HL-60/S4 treated with retinoic acid at 250 ng/mL for 4 days and 3 days (cell line): Measurements from ENCODE around the gene C13orf46.

ENCODE experiments used
- in situ Hi-C: fragments of 300-500 bp; cut with MboI; formaldehyde crosslinking; loops from 2 replicates; pipeline ENCODE4 v1.7.0; 2022; ENCODE audit warnings: low sequenced_read_pairs

Gene C13orf46

DNA sequence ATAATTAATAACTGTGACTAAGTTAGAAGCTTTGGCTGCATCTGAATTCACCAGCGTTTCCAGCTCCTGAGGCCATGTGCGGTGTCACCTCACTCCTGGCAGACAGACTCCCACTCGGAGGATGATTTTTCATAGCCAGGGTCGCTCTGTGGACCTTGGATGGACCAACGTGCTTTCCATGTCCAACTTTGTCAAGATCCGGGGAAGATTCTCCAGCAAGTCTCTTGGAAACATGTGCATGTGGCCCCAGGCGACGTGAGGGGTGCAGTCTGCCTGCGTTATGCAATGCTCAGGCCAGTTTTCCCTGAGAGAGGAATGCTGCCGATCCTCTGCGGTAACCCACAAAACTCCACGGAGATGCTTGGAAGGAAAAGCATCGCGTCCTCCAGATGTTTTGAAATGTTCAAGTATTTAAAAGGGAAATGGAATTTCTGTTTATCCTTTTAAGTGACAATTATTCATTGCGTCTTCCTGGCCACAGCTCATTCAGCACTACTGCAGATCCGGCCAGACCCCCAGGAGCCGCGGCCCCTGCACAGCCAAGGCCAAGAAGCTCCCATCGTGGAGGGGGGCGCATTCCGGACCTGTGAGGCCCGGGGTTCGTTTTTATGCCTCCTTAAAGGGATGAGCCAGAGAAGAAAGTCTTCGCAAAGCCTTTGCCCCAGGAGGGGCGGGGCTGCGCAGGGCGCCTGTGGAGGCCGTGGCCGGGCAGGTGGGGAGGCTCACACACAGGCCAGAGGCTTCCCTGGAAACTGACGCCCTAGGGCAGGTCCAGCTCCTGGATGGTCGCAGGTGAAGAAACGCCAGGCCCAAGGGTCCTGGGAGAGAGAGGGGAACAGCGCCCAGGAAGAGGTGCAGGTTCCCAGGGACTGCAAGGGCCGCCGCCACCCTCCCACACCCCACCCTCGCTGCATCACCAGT lies 46.0 kb downstream of the C13orf46 start:
- in situ Hi-C loops: no loop called here

DNA sequence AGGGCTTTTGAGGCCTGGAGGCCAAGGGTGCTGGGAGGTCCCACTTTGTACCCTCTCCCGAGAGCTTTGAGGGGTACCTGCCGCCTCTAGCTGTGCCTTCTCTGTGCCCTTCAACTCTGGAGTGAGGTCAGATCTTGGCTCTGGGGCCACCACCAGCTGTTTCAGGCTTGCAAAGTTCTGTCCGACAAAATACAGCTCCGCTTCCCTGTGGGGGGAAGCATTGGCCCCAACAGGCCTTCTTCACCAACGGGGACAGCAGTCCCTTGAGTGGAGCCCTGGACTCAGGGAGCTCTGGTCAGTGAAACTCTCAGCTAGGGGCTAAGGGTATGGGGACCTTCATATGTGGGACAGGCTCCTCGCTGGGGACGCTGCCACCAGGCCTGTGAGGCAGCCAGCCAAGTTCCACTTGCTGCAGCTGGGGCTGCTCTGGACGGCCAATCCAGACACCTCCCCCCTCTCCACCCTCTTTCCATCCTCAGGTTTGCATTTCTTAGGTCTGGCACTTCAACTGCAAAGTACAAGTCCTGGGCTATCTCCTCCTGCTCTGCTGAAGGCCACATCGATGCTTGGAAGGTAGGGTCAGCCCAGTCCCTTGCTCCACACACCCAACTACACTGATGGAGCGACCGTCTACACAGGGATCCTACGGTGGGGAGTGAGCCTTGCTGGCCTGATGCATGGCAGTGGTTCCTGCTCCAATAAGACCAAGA lies 46.8 kb downstream of the C13orf46 start:
- in situ Hi-C loops: no loop called here

DNA sequence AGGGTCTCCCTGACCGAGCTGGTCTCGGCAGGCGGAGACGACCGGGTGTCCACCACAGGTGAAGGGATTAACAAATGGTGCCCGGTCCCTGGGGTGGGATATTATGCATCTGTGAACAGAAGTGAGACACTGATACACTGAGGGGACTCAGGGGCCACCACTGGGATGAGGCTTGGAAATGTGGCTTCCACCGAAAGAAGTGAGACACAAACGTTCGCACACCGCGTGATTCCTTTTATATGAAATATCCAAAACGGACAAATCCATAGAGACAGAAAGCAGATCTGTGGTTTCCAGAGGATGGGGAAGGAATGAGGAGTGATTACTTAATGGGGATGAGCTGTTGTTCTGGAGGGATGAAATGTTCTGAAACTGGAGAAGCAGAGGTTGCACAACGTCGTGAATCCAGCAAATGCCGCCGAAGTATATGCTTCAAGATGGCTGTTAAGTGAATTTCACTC lies 47.5 kb downstream of the C13orf46 start:
- in situ Hi-C loops: no loop called here

DNA sequence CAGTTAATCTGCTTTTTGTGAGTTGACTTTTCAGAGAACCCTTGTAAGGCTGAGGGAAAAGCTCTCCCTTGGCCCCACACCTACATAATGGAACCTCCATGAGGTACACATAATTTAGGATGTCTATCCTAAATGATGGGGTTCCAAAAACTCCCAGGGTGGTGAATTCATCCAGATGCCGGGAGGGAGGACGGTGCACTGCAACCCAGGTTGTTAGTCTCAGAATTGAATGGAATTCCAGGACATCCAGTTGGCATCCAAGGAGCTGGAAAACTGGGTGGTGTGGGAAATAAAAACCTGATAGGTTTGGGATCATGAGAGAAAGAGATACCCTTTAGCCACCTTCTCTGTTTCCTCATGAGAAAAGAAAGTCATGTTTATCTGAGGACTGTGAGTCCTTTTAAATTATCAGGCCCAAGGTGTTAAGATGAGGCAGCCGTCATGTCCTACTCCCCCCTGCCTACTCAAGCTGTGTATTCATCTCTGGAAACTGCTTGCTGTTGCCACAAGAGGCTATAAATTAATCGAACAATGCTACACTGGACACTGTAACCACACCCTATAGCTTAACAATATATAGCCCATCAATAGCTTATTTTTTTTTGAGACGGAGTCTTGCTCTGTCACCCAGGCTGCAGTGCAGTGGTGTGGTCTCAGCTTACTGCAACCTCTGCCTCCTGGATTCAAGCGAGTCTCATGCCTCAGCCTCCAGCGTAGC lies 49.5 kb downstream of the C13orf46 start:
- in situ Hi-C loops: no loop called here

DNA sequence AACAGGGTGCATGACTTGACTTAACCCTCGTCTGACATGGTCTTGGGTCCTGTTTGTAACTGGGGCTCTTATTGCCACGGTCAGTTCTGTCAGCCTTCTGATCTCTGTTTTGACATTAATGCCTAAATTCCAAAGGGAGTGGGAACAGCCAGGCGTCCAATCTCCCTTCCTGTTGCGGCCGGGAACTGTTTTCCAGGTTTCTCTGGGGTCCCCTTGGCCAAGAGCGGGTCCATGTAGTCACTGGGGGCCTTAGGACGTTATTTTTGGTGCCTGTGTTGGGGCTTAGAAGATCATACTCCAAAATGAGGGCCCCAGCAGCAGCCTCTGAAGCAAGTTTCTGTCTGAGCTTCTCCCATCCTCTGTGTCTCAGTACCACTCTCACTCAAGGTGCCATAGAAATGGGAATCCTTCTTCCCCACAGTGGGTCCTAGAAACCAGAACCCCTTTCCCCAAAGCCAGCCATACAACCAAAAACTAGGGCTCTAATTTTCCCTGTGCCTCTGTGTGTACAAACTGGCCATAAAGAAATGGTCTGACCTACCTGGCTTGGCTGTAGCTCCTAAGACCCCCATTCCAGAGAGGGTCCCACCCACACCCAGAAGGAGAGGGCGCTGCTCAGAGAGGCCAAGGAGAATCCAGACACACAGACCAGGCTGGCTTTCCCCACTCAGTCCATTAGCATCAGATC lies 50.4 kb downstream of the C13orf46 start:
- in situ Hi-C loops: no loop called here

DNA sequence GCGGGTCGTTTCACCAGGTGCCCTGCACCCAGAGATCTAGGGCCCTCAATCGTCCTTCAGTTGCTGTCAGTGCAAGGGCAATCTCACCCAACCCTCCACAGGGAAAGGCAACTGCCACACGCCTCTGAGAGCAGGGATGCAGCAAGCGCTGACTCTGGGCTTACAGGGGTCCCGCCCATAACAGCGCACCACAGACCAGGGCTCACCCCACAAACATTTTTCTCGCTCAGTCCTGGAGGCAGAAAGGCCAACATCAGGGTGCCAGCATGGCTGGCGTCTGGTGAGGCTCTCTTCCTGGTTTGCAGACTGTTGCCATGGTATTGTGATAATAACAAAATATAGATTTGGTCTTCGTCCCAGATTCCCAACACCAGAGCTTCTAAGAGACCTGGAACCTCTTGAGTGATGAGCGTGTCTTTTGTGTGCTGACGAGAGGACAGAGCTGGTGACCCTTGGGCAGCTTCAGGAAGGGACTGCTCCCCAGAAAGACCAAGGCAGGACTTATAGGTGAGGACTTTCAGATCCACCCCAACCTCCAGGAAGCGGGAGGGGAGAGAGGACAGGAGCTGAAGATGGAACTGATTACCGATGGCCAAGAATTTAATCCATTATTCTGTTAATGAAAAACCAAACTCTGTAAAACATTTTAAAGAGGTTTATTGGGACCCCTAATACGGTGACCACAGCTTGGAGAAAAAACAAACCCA lies 51.3 kb downstream of the C13orf46 start:
- in situ Hi-C loops: no loop called here

DNA sequence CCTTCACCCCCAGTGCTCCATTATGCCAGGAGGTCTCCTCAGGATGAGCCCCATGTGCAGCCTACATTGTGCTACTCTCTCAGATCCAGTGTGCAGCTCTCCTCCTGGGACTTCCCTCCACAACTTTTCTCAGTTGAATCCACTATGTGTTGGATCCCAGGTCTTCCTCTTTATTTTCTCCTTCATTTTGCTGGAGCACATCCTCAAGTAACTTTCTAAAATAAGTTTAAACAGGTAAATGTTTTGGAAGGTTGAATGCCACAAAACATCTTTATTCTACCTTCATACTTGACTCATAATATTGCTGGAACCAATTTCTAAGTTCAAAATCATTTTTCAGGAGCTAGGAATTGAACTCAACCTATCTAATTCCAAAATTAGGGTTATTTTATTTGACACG lies 52.1 kb downstream of the C13orf46 start:
- in situ Hi-C loops: no loop called here

DNA sequence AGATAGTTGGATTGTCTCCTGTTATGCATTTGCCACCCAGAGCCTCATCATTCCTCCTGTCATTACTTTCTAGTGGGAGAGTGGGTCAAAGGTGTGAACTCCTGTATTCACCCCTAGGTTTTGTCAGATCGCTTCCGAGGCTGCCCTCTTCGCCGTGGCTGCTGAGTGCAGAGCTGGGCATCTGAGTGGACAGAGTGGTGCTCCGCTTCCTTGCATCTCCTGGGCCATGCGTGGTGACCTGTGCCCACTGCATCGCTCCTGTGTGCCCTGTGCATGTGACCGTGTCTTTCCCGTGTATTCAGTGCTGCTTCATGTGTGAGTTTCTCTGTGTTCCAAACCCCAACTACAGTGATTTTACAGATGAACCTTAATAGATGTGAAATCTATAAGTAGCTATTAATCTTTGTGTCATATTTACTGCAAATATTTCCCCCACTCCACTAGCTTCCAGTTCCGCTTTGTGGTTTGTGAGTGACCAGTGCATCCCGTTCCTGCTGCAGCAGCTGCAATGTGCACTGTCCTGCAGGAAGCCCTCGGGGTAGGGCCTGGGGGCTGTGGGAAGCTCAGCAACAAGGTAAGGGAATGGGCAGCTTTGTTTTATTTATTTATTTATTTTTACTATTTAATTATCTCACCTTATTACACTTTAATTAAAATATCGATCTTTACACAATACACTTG lies 53.1 kb downstream of the C13orf46 start:
- in situ Hi-C loops: no loop called here

DNA sequence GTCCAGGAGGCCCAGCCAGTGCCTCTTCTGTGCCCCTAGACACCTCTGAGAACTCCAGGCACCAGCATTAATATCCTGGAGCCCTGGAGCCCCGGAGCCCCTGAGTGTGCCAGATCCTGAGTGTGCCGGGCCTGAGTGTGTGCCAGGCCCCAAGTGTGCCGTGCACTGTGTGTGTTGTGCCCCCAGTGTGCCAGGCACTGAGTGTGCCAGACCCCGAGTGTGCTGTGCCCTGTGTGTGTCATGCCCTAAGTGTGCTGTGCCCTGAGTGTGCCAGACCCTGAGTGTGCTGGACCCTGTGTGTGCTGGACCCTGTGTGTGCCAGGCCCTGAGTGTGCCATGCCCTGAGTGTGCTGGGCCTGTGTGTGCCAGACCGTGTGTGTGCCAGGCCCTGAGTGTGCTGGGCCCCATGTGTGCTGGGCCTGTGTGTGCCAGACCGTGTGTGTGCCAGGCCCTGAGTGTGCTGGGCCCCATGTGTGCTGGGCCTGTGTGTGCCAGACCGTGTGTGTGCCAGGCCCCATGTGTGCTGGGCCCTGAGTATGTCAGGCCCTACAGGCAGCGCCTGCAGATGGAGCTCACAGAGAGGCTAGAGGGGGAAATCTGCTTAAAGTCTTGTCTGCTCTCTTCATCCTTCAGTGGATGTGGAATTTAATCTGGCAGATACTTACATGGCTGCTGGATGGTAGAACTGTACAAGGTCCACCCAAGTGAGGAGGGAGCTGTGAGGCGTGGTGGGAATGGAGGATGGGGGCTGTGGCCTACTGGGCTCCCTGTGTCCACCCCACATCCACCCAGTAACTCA lies 53.9 kb downstream of the C13orf46 start:
- in situ Hi-C loops: no loop called here

DNA sequence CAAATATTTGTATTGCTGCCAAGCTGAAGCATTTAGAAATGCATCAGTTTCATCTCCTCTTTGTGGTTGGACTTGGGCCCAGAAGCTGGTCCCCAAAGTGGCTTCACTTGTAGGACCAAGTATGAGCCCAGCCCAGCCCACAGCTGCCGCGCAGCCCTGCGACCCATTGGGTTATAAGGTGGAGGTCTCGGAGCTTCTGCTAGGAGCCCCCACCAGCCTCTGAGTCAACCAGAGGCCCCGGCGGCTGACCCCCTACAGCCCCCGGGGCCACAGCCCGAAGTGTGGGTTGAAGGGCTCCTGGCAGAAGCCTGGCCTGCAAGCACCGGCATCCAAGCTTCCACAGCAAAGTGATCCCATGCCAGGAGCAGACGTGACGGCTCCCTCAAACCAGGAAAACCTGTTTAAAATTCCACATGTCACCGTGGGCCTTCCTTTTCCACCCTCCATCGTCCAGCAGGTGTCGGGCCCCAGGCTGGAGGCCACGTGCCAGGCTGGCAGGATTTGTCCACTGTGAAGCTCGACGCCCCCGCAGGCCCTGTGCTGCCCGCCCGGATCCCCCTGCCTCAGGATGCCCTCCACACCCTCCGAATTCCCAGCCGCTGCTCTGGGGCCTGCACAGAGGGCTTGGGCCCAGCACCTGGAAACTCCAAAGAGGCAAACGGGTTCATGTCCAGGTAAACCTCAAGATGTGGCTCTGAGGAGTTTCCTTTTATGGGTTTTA lies 54.7 kb downstream of the C13orf46 start:
- in situ Hi-C loops: no loop called here

DNA sequence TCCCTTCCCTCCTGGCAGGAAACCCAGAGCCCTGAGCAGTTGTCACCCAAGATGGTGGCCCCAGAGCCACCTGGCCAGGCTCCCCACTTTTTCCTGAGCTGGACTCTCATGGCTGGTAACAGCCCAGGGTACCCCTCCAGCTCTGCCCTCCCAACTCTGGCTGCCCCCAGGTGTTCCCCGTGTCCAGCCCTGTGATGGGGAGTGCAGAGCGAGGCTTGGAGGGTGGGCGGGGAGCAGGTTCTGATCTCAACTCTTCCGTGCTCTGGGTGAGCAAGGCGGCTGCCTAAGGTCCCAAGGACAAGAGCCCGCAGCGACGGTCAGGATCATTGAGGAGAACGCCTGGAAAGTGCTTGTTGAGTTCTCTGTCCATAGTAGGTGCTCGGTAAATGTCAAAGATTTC lies 55.3 kb downstream of the C13orf46 start:
- in situ Hi-C loops: no loop called here

DNA sequence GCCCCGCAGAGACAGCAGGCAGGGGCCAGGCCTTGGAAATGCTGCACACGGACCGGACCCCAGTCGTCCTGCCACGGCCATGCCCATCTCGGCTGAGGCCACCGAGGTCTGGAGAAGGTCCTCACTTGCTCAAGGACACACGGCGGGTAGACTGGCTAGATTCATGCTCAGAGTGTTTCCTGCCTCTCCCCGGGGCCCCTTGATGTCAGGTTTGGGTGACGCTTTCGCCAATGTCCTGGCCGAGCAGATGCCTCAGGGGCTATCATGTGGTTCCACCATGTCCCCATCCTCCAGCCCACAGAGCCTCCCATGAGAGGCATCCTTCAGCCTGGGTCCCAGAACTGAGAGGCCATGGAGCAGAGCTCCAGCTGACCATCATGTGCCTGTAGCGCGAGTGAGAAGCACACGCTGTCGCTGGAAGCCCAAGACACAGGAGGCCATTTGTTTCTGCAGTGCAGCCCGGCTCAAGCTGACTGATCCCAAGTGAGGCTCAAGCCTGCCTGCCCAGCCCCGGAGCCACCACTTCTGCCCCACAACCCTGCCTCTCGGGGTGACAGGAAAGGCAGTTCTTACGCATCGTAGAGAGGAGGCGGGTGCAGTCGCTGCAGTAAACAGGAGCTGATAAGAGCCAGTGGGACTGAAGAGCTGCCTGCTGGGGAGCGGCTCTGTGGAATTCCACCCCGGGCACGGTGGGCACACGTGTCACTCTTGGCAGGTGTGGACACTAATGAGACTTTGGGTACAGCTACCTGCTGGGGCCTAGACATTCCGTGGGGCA lies 56.1 kb downstream of the C13orf46 start:
- in situ Hi-C loops: no loop called here

DNA sequence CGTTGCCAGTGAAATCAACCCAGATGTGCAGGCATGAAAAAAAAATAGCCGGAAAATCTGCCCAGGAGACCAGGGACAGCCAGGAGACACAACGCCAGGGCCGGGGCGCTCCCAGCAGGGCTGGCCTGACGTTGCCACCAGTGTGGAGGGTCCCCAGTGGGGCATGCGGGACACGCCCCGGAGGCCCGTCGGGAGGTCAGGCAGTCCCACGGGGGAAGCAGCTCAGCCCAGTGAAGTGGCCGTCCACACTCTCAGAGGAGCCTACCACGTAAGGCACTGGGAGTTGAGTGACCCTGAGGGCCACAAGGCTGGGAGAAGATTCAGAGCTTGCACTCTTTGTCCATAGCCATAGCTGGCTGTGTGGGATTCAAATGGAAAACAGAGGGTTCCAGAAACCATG lies 56.8 kb downstream of the C13orf46 start:
- in situ Hi-C loops: no loop called here

DNA sequence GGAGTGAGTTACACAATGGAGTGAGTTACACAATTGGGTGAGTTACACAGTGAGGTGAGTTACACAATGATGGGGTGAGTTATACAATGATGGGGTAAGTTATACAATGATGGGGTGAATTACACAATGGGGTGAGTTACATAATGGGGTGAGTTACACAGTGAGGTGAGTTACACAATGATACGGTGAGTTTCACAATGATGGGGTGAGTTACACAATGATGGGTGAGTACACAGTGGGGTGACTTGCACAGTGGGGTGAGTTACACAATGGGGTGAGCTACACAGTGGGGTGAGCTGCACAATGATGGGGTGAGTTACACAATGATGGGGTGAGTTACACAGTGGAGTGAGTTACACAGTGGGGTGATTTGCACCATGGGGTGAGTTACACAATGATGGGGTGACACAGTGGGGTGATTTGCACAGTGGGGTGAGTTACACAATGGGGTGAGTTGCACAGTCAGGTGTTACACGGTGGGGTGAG lies 57.5 kb downstream of the C13orf46 start:
- in situ Hi-C loops: no loop called here

DNA sequence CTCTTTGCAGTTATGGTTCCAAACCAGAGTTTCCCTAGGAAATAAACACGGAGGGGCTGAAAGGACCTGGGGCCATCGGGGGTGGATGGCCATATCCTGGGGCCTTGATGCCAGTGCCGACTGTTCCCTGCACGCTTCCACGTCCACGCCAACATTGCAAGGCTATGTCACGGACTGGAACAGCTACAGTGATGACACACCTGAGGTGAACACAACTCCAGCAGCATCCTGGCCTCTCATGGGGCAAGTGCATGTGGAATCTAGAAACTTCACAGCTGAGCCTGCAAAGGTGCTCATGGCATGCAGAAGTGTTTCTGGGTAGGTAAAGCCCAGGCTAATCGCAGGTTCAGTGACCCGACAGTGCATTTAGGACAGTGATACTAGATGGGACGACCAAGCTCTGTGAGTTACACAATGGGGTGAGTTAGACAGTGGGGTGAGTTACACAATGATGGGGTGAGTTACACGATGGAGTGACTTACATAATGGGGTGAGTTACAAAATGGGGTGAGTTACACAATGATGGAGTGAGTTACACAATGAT lies 58.0 kb downstream of the C13orf46 start:
- in situ Hi-C loops: no loop called here

DNA sequence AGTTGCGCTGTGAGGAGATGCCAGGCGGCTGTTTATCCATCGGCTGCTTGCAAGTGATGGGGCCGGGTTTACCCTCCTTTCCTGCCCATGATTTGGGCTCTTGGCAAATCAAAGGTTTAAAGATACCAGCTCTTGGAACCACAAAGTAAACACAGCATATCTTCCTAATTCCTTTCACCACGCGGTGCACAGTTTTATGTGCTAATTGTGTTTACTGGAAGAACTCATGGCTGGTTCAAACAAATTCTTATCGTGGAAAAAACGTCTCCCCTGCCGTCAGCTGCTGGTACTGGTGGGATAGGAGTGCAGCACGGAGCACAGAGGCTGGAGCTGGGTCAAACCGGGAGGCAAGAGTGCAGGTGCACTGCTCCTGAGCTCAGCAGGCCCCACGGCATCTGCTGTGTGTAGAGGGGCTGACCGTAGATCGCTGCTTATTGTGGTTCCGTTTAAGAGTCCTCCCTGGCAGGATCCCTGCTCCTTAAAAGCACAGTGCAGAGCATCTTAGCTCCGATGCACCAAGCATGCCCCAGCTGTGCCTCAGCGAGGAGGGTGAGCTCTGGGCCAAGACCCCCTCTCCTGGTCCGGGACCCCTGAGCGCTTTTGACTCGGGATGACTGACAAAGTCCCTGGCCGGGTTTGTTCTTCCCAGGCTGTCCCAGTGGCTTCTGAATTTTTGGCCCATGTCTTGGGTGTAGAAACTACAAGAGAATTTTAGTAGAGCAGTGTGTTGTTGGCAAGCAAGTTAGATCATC lies 58.7 kb downstream of the C13orf46 start:
- in situ Hi-C loops: no loop called here
